DMS 273 (cell line): ENCODE data around the gene SPG11.
"Not testable (repeated sequence)": the region's sequence is repeated elsewhere in the genome, so short reads cannot be mapped to it uniquely, and the experiment has no call there.

Source experiments
- DNase-seq: peaks from one replicate; lab custom pipeline; 2025; ENCODE audit not compliant: unreplicated experiment; lab: John Stamatoyannopoulos, UW

Gene SPG11

DNA sequence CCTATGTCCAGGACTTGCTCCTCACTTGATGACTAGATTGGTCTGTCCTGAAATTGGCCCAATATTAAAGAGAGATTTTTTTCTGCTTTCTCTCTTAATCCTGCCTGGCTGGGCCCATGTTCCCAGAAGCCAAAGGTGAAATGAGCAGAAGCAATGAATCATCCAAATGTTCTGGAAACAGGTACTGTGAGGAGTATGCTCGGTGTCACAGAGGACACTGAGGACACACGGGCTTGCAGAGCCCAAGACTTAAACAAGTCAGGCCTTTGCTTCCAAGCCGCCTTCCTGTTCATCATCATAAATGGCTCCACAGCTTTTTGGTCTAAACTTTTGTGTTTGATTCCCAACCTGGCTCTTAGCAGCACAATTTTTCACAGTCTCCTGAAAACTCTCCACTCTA lies 95.1 kb downstream of the SPG11 start:
- DNase-seq = no peak

DNA sequence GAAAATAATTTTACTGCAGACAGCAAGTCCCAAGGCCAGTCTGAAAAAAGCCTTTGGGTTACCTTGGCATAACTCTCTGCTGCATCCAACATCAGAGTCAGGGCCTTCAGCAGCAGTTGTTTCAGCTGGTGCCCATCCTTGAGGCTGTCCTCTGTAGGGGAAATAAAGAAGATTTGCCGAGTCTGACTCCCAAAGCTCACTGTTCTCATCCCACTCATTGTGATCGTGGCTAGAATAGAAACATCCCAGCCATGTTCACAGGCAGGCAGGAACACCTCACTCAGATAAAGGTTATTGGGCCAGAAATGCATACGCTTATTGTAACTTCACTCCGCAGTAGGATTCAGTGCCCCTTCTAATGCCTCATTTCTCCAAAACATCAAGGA lies 97.3 kb downstream of the SPG11 start:
- DNase-seq = no peak

DNA sequence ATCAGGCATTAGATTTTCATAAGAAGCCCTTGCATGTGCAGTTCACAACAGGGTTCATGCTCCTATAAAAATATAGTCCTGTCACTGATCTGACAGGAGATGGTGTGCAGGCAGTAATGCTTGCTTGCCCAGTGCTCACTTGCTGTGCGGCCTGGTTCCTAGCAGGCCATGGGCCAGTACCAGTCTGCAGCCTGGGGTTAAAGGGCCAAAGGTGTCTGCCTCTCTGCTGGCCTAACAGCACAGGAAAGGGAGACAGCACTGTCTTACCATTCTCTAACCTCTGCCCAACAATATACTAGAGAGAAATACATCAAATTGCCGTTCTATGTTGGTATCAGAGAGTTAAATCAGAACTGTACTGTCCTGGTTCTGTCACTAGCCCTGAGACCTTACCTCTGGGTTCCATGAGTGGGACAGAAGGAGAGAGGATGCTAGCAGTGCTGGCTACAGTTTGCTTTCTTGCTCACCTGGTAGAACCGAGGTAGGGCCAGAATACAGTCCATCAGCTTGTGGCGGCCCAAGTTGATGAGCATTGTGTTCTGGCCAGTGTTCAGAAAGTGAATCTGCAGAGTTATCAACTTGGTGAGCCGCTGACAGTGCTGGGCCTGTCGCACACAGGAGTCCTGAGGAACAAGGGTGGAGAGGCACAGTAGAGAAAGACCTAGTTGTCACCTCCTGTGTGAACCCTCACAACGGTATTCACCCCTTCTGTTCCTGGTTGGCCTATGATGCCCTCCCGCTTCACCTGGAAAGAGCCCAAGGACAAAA lies 97.9 kb downstream of the SPG11 start:
- no peak for DNase-seq

DNA sequence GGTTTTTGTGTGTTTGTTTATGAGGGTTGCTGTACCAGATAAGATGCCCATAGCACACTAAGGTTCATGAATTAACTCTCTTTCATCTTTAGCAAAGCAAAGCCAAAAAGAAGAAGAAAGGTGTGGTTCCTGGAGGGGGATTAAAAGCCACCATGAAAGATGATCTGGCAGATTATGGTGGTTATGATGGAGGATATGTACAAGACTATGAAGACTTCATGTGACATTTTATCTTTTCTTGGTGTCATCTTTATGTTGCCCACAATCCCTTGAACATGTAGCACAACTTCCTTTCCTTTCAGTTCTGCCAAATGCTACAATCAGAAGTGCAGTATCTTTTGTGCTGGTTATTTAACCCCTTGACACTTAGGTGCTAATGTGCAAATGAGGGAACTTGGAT lies 102.5 kb downstream of the SPG11 start:
- not testable (repeated sequence) for DNase-seq

DNA sequence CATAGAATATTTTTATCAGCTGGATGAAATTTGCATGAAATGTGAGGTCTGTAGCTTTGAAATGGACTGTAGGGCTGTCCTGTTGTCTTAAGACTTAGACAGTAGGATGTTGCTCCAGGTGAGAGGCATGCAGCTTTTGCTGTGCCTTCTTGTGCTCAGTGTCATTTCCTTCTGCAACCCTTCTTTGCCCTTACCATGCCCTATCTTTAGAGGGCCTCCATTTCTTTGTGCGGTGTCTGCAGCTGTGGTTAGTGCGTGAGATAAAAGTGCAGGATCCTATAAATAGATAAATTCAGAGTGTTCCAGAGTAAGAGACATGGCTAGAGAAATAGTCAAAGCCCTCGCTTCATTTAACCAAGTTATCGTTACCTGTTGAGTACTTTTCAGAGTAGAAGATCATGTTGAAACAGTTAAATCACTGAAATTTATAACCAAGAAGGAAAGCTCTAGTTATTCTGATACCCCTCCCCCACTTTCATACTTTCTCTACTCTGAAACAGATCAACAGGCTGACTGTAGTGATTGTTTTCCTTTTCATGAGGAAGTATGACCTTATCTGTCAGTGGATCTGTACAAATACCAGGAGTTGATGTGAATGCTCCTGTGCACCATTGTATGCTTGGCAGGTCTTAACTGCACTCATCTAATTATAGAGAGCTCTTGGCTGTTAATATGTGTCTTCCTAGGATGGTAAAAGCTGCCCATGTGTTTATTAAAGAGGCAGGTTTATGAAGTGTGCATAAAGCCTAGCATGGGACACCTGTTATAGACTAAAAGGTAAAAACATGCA lies 108.3 kb downstream of the SPG11 start:
- DNase-seq = no peak

DNA sequence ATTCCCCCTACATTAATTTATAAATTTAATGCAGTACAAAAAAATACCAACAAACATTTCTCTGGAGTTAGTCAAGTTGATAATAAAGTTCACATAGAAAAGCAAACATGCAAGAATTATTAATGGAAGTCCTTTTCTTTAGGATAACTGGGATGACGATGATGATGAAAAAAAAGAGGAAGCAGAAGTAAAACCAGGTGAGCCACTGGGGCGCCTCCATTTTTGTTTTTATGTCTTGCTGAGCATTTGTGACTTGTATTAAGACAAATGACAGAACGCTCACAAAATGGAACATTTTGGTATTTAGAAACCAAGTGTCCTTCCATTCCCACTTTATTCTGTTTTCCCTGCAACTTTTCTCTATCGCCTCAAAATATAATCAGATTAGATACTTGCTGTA lies 112.7 kb downstream of the SPG11 start:
- DNase-seq = no peak

DNA sequence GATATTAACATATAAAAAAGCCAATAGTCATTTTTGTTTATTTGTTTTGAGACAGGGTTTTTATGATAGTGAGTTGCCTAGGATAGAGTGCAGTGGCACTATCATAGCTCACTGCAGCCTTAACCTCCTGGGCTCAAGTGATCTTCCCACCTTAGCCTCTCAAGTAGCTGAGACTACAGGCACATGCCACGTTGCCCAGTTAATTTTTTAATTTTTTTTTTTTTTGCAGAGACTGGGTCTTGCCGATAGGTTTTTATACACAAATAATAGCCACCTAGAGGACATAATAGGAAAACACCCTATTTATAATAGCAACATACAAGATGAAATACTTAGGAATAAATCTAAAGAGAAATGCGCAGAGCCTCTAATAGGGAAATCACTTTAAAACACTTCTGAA lies 113.2 kb downstream of the SPG11 start:
- DNase-seq = peak; percentile 46

DNA sequence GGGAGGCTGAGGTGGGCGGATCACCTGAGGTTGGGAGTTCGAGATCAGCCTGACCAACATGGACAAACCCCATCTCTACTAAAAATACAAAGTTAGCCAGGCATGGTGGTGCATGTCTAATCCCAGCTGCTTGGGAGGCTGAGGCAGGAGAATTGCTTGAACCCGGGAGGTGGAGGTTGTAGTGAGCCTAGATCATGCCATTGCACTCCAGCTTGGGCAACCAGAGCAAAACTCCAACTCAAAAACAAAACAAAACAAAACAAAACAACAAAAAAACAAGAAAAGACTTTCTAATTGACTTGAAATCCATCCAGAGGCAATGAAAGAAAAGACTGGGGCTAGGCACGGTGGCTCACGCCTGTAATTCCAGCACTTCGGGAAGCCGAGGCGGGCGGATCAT lies 114.3 kb downstream of the SPG11 start:
- not testable (repeated sequence) for DNase-seq

DNA sequence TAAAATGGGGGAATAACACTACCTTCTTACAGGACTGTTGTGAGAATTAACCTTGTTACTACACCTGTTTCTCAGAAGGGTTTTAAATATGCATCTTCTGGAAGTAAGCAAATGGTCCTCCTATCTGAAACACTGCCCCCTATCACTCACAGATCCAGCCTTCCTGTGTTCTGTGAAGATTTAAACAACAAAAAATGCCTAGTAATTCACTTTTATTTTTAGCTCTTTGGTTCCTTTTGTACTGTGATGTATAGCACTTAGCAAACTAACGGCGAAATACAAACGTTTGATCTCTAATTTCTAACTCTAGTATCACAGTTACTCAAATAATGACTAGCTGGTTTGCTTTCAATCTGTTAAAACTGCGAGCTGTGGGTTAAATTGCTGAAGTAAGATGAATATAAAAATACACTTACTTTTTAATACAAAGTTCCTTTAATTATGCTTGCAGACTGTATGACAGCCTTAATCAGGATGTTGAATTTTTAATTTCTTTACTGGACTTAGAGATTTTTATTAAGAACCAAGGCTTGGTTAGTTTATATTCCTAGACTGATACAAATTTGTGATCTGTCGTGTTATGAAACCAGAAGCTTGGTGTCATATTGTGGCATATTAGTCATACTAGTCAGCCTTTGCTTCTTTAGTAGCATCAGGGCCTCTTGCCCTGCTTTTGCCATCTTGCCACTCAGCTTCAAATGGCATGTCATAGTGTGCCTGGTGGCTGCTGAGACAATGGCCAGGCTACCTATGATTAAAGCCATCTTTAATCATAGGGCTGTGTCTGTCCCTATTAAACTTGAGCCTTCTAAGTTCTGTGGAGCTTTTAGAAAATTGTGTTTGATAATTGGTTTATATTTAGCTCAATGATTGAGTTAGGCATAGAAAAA lies 117.3 kb downstream of the SPG11 start:
- no peak for DNase-seq

DNA sequence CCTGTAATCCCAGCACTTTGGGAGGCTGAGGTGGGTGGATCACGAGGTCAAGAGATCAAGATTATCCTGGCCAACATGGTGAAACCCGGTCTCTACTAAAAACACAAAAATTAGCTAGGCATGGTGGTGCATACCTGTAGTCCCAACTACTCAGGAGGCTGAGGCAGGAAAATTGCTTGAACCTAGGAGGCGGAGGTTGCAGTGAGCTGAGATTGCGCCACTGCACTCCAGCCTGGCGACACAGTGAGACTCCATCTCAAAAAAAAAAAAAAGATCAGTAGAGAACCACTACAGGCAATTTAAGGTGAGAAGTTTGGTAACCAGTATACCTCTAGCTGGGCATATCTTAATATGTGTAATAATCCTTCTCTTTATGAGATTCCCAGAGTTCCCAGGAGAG lies 118.7 kb downstream of the SPG11 start:
- not testable (repeated sequence) for DNase-seq

DNA sequence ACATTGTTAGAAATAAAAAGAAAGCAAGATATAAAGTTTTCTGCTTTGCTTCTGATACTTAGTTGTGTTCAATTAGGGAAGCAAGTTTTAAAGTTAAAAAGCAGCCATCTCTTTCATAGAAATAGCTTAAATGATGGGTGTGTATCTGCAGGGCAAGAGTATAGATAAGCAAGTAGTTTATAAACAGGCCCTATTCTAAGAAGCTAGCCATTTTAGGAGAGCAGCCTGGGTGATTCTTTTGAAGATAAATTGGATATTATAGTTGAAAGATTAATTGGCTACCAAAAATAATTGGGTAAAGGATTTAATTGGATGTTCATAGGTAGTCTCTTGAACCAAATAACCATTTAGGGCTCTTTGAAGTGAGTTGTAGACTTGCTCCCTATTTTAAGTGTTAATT lies 120.9 kb downstream of the SPG11 start:
- DNase-seq = no peak

DNA sequence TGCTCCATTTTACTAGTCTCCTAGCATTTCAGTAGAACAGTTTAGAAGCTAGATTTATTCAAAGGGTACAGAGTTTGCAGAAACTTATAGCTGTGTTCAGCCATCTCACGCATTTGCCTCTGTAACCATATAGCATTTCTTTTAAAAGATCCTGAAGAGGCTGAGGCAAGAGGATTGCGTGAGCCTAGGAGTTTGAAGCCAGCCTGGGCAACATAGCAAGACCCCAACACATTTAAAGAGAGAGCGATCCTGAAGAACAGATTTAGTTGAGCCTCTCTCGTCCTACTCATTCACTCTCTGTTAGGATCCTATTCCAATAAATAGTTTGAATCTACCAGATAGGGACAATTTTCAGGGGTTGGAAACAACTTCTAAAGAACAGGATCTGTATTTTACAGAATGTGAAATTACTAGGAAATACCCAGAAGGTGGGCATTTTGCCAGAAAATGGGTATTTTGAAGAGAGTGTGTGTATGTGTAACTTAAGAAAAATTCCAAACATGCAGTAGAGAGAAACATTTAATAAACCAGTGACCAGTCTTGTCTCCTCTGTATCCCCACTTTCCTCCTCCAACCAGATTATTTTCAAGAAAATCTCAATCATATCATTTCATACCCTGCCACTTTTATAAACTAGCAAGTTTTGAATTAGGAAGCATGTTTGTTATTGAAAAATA lies 122.0 kb downstream of the SPG11 start:
- peak; percentile 9 for DNase-seq

DNA sequence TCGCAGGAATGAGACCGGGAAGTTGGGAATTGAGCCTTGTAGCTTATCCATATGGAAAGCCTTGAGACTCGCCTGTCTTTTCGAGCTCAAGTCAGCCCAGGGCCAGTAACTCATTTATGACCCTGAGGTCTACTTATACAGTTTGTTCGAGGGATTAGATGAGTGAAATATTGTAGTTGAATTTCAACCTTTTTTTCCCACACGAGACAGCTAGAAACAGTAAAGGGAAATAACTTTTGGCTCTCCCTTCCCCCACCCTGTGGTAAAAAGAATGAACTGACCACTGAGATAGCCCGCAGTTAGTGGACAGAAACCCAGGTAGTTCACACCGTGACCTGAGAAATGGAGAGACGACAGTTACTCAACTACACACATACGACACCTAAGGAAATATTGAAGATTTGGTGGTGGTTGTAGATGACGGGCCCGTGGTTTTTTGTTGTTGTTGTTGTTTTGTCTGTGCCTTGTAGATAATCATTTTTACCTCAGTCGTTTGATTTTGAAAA lies 125.7 kb downstream of the SPG11 start:
- no peak for DNase-seq

DNA sequence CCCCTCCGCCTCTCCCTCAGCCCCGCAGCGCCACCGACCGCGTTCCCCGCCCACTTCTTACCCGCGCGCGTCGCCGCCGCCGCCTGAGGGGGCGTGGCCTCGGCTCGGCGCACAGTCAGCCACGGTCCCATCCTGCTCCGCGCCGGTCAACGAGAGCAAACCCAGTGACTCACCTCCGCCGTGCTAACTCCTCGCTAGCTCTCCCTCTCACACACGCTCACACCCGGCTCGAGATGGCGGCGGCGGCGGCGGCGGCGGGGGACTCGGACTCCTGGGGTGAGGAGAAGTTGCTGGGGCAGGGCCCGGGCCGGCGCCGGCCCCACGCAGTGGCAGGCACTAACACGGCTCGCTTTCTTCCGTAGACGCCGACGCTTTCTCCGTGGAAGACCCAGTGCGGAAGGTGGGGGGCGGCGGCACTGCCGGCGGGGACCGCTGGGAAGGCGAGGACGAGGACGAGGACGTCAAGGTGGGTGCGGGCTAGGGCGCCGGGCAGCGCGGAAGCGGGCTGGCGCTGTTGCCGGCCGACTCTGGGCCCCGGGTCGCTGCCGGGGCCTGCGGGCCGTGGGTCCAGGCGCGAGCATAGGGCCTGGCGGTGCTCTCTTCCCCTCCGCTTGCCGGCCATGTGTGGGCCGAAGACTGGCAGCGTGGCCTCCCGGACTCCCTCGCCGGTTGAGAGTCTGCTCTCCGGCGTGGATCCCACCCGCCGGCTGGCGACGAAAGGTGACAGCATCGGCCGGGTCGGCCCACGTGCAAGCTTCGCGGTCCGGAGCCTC lies 126.3 kb downstream of the SPG11 start, which contains the start of gene EIF3J:
Gene EIF3J, plus strand, starts transcription at position 186 of the 773 bp plus-strand sequence. Its CDS starts 48 bp downstream, at position 234.
- peak; percentile 94 for DNase-seq

DNA sequence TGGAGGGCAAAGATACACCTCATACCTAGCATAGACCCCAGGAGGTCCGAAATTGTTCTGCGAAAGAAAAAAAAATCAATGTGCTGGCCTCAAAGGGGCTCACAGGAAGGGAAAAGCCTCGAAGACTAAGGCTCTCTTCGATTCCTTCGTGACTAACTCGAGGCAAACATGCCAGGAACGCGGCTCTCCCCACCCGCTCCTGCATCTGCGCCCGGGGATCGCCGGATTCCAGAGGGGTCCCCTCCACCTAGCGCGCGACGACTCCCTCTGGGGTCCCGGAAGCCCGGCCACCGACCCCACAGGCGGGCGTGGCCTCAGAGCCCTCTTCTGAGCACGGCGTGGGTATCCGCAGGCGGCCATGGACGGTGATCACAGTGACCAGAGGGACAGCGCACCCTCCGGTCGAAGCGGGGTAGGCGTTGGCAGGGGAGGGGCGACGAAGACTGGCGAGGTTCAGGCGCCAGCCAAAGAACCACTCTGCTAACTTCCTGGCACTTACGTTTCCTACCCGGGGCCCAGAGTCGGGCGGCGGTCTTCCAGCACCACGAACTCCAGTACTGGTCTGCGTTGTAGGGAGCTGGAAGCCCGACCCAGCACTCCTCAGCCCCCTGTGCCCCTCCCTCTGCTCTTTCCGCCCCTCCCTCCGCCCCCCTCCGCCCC lies 127.0 kb downstream of the SPG11 start:
- DNase-seq = no peak

DNA sequence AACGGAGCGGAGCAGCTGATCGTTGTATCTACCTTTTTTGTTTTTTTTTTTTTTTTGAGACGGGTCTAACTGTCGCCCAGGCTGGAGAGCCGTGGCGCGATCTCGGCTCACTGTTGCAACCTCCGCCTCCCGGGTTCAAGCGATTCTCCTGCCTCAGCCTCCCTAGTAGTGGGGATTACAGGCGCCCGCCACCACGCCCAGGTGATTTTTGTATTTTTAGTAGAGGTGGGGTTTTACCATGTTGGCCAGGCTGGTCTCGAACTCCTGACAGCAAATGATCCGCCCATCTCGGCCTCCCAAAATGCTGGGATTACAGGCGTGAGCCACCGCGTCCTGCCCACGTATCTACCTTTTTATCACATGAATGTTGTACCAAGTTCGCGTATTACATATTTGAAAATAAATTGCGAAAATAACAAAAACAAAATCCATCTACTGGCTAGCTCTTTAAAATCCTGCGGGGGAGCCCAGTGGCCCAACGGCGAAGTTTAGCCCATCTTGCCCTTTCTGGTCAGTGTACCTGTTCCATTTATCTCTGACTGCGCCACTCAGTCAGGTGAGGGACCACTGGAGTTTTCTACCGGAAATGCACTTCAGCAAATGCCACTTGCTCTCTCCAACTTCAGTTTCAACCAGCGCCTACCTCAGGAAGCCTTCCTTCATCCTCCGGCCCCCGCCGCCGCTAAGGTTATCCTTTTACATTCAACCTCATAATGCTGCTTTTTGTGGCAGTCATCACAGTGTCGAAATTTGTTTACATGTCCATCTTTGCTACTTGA lies 127.8 kb downstream of the SPG11 start:
- no peak for DNase-seq

DNA sequence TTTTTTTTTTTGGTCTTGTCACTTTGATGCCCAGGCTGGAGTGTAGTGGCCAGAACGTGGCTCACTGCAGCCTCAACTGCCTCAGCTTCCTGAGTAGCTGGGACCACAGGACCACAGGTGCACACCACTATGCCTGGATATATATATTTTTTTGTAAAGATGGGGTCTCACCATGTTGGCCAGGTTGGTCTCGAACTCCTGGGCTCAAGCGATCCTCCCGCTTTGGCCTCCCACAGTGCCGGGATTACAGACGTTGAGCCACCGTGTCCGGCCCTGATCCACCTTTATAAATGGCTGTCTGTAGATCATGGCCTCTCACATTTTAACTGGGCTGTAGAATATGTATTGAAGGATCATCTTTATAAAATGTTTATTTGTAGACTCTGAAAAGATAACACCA lies 128.4 kb downstream of the SPG11 start:
- DNase-seq = no peak

DNA sequence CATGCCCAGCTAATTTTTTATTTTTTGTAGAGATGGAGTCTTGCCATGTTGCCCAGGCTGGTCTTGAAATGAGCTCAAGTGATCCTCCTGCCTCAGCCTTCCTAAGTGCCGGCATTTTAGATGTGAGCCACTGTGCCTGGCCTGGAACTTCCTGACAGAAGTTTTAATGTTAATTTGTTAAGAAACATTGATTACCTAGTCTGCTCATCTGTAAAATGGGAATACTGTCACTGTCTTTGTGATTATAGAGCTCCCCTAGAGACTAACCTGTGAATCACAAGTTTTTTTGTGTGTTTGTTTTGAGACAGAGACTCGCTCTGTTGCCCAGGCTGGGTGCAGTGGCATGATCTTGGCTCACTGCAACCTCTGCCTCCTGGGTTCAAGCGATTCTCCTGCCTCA lies 130.8 kb downstream of the SPG11 start:
- DNase-seq = peak; percentile 12

DNA sequence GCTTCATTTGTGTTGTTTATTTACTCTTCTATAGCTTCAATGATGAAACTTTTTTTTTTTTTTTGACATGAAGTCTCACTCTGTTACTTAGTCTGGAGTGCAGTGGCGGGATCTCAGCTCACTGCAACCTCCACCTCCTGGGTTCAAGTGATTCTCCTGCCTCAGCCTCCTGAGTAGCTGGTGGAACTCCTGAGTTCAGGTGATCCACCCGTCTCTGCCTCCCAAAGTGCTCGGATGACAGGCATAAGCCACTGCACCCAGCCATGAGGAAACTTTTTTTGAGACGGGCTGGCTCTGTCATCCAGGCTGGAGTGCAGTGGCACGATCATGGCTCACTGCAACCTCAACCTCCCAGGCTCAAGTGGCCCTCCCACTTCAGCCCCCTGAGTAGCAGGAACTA lies 131.2 kb downstream of the SPG11 start:
- DNase-seq = not testable (repeated sequence)
